Liver (tissue), 9 donors: Measurements from ENCODE around the gene MRAS. TPM values are rescaled to one million over a fixed set of nuclear protein-coding genes. Genes with fewer than 3 reads are reported as not detected.

Experiments
- DNase-seq: peaks from one replicate; pipeline ENCODE4 v3.0.0-alpha.2; 2017; ENCODE audit warnings: low spot score
- H3K27ac ChIP-seq, 2 donors: one replicate each; pipeline ENCODE4 v1.7.0; 2013; ENCODE audit warnings: inconsistent platforms in 2 of 2, low read length in 2 of 2, control low read depth in 1 of 2, low read depth in 1 of 2, mild to moderate bottlenecking in 1 of 2
- H3K27me3 ChIP-seq, 4 donors: one replicate each; pipeline versions ENCODE4 v1.6.1 to v1.7.0; 2013; ENCODE audit warnings: low read length in 3 of 4, inconsistent platforms in 1 of 4, mild to moderate bottlenecking in 1 of 4, moderate library complexity in 1 of 4; ENCODE audit not compliant: control insufficient read depth in 4 of 4, insufficient read depth in 4 of 4
- H3K36me3 ChIP-seq, 4 donors: one replicate each; pipeline versions ENCODE4 v1.6.1 to v1.7.0; 2013; ENCODE audit warnings: low read length in 3 of 4, mild to moderate bottlenecking in 3 of 4, low read depth in 1 of 4, moderate library complexity in 1 of 4; ENCODE audit not compliant: control insufficient read depth in 4 of 4, insufficient read depth in 3 of 4
- H3K4me1 ChIP-seq, 4 donors: one replicate each; pipeline versions ENCODE4 v1.6.1 to v1.7.0; 2013; ENCODE audit warnings: low read length in 3 of 4, mild to moderate bottlenecking in 3 of 4, moderate library complexity in 1 of 4; ENCODE audit not compliant: control insufficient read depth in 4 of 4, insufficient read depth in 4 of 4
- H3K4me3 ChIP-seq, 3 donors: one replicate each; pipeline versions ENCODE4 v1.6.1 to v1.7.0; 2013; ENCODE audit warnings: low read length in 3 of 3, control low read depth in 1 of 3, low read depth in 1 of 3, mild to moderate bottlenecking in 1 of 3
- H3K9ac ChIP-seq, 2 donors: one replicate each; pipeline ENCODE4 v1.7.0; 2013; ENCODE audit warnings: low read length in 2 of 2, mild to moderate bottlenecking in 2 of 2, moderate library complexity in 2 of 2, control low read depth in 1 of 2, low read depth in 1 of 2
- H3K9me3 ChIP-seq, 4 donors: one replicate each; pipeline versions ENCODE4 v1.6.1 to v1.7.0; 2013; ENCODE audit warnings: low read length in 3 of 4; ENCODE audit not compliant: control insufficient read depth in 4 of 4
- EGR1 ChIP-seq, 2 donors: IDR thresholded peaks; 2 replicates each; pipeline ENCODE4 v1.6.1; 2016 to 2018; ENCODE audit warnings: antibody characterized with exemption in 2 of 2, low read depth in 2 of 2
- FOXA1 ChIP-seq: IDR thresholded peaks from 2 replicates; pipeline ENCODE4 v1.6.1; 2016; ENCODE audit warnings: antibody characterized with exemption
- FOXA2 ChIP-seq: IDR thresholded peaks from 2 replicates; pipeline ENCODE4 v1.6.1; 2016; ENCODE audit warnings: antibody characterized with exemption
- HNF4A ChIP-seq, 2 donors: conservative IDR thresholded peaks; 2 replicates each; pipeline ENCODE4 v1.6.1; 2016; ENCODE audit warnings: antibody characterized with exemption in 2 of 2, mild to moderate bottlenecking in 2 of 2
- HNF4G ChIP-seq: IDR thresholded peaks from 2 replicates; pipeline ENCODE4 v1.6.1; 2016; ENCODE audit warnings: antibody characterized with exemption
- JUND ChIP-seq, 2 donors: IDR thresholded peaks; 2 replicates each; pipeline ENCODE4 v1.6.1; 2016; ENCODE audit warnings: antibody characterized with exemption in 2 of 2
- NR2F2 ChIP-seq: IDR thresholded peaks from 2 replicates; pipeline ENCODE4 v1.6.1; 2016; ENCODE audit warnings: antibody characterized with exemption
- RAD21 ChIP-seq, 2 donors: IDR thresholded peaks; 2 replicates each; pipeline ENCODE4 v1.6.1; 2016; ENCODE audit warnings: antibody characterized with exemption in 2 of 2, mild to moderate bottlenecking in 2 of 2
- RXRA ChIP-seq, 2 donors: IDR thresholded peaks; 2 replicates each; pipeline ENCODE4 v1.6.1; 2017 to 2018; ENCODE audit warnings: antibody characterized with exemption in 2 of 2, mild to moderate bottlenecking in 1 of 2
- TAF1 ChIP-seq: conservative IDR thresholded peaks from 2 replicates; pipeline ENCODE4 v1.6.1; 2016; ENCODE audit warnings: antibody characterized with exemption, mild to moderate bottlenecking
- YY1 ChIP-seq: IDR thresholded peaks from 2 replicates; pipeline ENCODE4 v1.6.1; 2016; ENCODE audit warnings: antibody characterized with exemption, mild to moderate bottlenecking
- WGBS: extraction: QIAGEN DNeasy Blood & Tissue Kit; methylation state at CpG from one replicate; pipeline ENCODE4 v1.1.7; 2013; 5-methylcytosine and 5-hydroxymethylcytosine counted together
- polyA plus RNA-seq, 2 donors: library from polyadenylated mRNA; stranded (reverse) in 1 of 2; unstranded in 1 of 2; fragments of 200-250 nt in 1 of 2; fragments of >200 nt in 1 of 2; fragmentation: Nextera tagmentation in 1 of 2; extraction: Ambion mirVana in 1 of 2; gene quantifications; one replicate each; pipeline versions ENCODE4 v1.2.1 to v1.2.3, GENCODE V29; 2013 to 2015
- total RNA-seq, 2 donors: library from RNA; depleted of rRNA; stranded (reverse); fragments of >200 nt; gene quantifications; one replicate each; pipeline ENCODE4 v1.2.3, GENCODE V29; 2014
- TF ChIP-seq, protein P1 (sequence below): IDR thresholded peaks from 2 replicates; pipeline ENCODE4 v1.6.1; 2016; ENCODE audit warnings: antibody characterized with exemption
- TF ChIP-seq, protein P2 (sequence below): IDR thresholded peaks from 2 replicates; pipeline ENCODE4 v1.6.1; 2016; ENCODE audit warnings: antibody characterized with exemption
- TF ChIP-seq, protein P3 (sequence below): fragments of 150-350 bp; IDR thresholded peaks from 2 replicates; pipeline ENCODE4 v1.5.1; 2017; ENCODE audit warnings: improper control_type of control experiment, low read depth, low read length; ENCODE audit not compliant: missing input control
- TF ChIP-seq, protein P4 (sequence below): IDR thresholded peaks from 2 replicates; pipeline ENCODE4 v1.6.1; 2016; ENCODE audit warnings: antibody characterized with exemption
- TF ChIP-seq, protein P5 (sequence below): IDR thresholded peaks from 2 replicates; pipeline ENCODE4 v1.6.1; 2016; ENCODE audit warnings: antibody characterized with exemption, mild to moderate bottlenecking
- donor health status: healthy.
- donor health status: healthy.
- donor health status: healthy.
- donor health status: healthy.
- donor health status: healthy.

MRAS gene
- total and polyA plus RNA-seq, 4 donors = 1.6 to 2.6 (median 1.9) TPM

DNA sequence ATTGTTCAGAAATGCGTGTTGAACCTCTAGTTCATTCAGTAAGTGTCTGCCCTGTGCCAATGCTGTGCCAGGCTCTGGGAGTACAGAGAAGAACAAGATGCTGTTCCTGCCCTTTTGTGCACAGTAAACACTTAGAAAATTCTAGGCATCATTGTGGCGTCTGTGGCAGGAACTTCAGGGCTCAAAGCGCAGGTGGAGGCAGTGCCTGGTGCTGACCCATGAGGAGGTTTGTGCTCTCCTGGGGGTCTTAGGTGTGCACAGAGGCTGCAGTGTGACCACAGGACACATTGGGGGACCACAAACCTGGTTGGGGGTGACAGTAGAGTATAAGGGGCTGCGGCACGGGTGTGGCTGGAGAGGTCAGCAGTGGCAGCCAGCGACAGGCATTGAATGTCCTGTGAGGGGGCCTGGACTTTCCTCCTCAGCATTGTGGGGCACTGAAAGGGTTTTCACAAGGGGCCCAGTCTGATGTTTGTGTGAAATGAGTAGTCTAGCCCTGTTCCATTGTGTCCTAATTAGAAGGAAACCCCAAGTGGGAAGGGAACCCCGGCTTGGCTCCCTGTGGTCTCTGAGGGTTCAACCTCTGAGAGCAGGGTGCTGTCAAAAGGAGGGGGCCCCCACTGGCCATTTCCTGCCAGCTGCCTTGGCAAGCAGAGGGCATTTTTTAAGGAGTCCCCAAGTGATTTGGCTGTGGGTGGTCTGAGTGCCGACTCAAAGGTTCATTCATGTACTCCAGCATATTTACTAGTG, 20.9 kb downstream of the MRAS start:
- H3K9me3 ChIP-seq = no peaks in the 10 kb centered on the region
- 86% methylated on average over 8 of the region's 8 CpGs for WGBS
- no peak overlapping the region for H3K4me3 ChIP-seq
- no peak for DNase-seq
- H3K36me3 ChIP-seq = no peaks in the 10 kb centered on the region
- no peaks in the 10 kb centered on the region for H3K27me3 ChIP-seq
- H3K4me1 ChIP-seq = no peaks in the 10 kb centered on the region
- no peak for TF ChIP-seq HNF4G
- no peak for TF ChIP-seq TAF1
- no peak for TF ChIP-seq FOXA1
- no peak for TF ChIP-seq NR2F2
- no peak for TF ChIP-seq YY1
- TF ChIP-seq JUND (IDR thresholded peaks at IDR 0.05) = no peak
- TF ChIP-seq, protein P1, sequence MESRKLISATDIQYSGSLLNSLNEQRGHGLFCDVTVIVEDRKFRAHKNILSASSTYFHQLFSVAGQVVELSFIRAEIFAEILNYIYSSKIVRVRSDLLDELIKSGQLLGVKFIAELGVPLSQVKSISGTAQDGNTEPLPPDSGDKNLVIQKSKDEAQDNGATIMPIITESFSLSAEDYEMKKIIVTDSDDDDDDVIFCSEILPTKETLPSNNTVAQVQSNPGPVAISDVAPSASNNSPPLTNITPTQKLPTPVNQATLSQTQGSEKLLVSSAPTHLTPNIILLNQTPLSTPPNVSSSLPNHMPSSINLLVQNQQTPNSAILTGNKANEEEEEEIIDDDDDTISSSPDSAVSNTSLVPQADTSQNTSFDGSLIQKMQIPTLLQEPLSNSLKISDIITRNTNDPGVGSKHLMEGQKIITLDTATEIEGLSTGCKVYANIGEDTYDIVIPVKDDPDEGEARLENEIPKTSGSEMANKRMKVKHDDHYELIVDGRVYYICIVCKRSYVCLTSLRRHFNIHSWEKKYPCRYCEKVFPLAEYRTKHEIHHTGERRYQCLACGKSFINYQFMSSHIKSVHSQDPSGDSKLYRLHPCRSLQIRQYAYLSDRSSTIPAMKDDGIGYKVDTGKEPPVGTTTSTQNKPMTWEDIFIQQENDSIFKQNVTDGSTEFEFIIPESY = no peak
- TF ChIP-seq RXRA (IDR thresholded peaks at IDR 0.05) = no peak
- no peak for TF ChIP-seq FOXA2
- TF ChIP-seq, protein P2, sequence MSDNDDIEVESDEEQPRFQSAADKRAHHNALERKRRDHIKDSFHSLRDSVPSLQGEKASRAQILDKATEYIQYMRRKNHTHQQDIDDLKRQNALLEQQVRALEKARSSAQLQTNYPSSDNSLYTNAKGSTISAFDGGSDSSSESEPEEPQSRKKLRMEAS = no peak
- TF ChIP-seq, protein P3, sequence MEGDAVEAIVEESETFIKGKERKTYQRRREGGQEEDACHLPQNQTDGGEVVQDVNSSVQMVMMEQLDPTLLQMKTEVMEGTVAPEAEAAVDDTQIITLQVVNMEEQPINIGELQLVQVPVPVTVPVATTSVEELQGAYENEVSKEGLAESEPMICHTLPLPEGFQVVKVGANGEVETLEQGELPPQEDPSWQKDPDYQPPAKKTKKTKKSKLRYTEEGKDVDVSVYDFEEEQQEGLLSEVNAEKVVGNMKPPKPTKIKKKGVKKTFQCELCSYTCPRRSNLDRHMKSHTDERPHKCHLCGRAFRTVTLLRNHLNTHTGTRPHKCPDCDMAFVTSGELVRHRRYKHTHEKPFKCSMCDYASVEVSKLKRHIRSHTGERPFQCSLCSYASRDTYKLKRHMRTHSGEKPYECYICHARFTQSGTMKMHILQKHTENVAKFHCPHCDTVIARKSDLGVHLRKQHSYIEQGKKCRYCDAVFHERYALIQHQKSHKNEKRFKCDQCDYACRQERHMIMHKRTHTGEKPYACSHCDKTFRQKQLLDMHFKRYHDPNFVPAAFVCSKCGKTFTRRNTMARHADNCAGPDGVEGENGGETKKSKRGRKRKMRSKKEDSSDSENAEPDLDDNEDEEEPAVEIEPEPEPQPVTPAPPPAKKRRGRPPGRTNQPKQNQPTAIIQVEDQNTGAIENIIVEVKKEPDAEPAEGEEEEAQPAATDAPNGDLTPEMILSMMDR = no peak
- TF ChIP-seq EGR1 (IDR thresholded peaks at IDR 0.05; ENCODE audit: low read depth in 2 of 2) = no peak
- TF ChIP-seq, protein P4, sequence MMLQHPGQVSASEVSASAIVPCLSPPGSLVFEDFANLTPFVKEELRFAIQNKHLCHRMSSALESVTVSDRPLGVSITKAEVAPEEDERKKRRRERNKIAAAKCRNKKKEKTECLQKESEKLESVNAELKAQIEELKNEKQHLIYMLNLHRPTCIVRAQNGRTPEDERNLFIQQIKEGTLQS = no peak
- TF ChIP-seq, protein P5, sequence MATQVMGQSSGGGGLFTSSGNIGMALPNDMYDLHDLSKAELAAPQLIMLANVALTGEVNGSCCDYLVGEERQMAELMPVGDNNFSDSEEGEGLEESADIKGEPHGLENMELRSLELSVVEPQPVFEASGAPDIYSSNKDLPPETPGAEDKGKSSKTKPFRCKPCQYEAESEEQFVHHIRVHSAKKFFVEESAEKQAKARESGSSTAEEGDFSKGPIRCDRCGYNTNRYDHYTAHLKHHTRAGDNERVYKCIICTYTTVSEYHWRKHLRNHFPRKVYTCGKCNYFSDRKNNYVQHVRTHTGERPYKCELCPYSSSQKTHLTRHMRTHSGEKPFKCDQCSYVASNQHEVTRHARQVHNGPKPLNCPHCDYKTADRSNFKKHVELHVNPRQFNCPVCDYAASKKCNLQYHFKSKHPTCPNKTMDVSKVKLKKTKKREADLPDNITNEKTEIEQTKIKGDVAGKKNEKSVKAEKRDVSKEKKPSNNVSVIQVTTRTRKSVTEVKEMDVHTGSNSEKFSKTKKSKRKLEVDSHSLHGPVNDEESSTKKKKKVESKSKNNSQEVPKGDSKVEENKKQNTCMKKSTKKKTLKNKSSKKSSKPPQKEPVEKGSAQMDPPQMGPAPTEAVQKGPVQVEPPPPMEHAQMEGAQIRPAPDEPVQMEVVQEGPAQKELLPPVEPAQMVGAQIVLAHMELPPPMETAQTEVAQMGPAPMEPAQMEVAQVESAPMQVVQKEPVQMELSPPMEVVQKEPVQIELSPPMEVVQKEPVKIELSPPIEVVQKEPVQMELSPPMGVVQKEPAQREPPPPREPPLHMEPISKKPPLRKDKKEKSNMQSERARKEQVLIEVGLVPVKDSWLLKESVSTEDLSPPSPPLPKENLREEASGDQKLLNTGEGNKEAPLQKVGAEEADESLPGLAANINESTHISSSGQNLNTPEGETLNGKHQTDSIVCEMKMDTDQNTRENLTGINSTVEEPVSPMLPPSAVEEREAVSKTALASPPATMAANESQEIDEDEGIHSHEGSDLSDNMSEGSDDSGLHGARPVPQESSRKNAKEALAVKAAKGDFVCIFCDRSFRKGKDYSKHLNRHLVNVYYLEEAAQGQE = no peak
- no peak overlapping the region for H3K9ac ChIP-seq
- H3K27ac ChIP-seq = no peak overlapping the region

DNA sequence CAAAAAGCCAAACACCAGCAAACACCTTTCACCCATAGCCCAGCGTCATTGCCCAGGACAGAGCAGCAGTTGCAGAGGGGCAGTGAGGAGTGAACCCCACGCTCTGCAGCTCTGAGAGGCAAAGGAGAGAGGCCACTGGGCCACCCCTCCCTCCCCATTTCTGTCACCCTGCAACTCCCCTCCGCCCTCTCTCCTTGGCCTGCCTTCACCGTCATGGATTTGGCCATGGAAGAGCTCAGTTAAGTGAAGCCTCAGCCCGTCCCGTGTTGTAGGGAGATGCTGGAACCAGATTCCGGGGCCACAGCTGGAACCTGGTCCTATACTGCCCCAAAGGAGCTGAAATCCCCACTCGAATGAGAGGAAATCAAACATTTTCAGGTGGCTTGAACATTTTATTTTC, 21.9 kb downstream of the MRAS start:
- H3K4me1 ChIP-seq = no peaks in the 10 kb centered on the region
- no peaks in the 10 kb centered on the region for H3K36me3 ChIP-seq
- no peaks in the 10 kb centered on the region for H3K9me3 ChIP-seq
- no peak for TF ChIP-seq HNF4A (conservative IDR thresholded peaks at IDR 0.05)
- no peak for TF ChIP-seq RAD21 (IDR thresholded peaks at IDR 0.05)
- TF ChIP-seq YY1 = no peak
- TF ChIP-seq, protein P3 = no peak
- no peak for TF ChIP-seq JUND (IDR thresholded peaks at IDR 0.05)
- no peak overlapping the region for H3K27ac ChIP-seq
- H3K27me3 ChIP-seq = no peaks in the 10 kb centered on the region
- no peak for DNase-seq
- H3K9ac ChIP-seq = no peak overlapping the region
- H3K4me3 ChIP-seq = no peak overlapping the region
- 90% methylated on average over 8 of the region's 8 CpGs for WGBS
